Femur (tissue), 1 donor: Measurements from ENCODE around the gene THSD8.
A peak's percentile ranks its signal among the peaks of the same experiment; 100 is the strongest.
"Not testable (repeated sequence)": the region's sequence is repeated elsewhere in the genome, so short reads cannot be mapped to it uniquely, and the experiment has no call there.

ENCODE experiments used
- DNase-seq: peaks from one replicate; pipeline ENCODE4 v3.0.0-alpha.2; 2017

The THSD8 gene

GRCh38 chr19:12792853-12793289 is 9.0 kb upstream of the THSD8 start:
- no peak for DNase-seq

GRCh38 chr19:12793290-12794195 is 8.3 kb upstream of the THSD8 start:
- DNase-seq: peak; percentile 96

GRCh38 chr19:12794196-12794941 is 7.5 kb upstream of the THSD8 start:
- peak; percentile 33 for DNase-seq

- peak; percentile 27 for DNase-seq
Observed at GRCh38 chr19:12794971-12795381, 6.9 kb upstream of the THSD8 start.

- peak; percentile 84 for DNase-seq
Observed at GRCh38 chr19:12796146-12797071, 5.5 kb upstream of the THSD8 start.

- DNase-seq: no peak
Observed at GRCh38 chr19:12797141-12797587, 4.7 kb upstream of the THSD8 start.

- DNase-seq: not testable (repeated sequence)
Observed at GRCh38 chr19:12797607-12798006, 4.3 kb upstream of the THSD8 start.

GRCh38 chr19:12799742-12800465 is 2.0 kb upstream of the THSD8 start:
- no peak for DNase-seq

GRCh38 chr19:12800466-12800770 is 1.5 kb upstream of the THSD8 start:
- no peak for DNase-seq

GRCh38 chr19:12800923-12801465 is 875 bp upstream of the THSD8 start:
- DNase-seq: no peak

- no peak for DNase-seq
Observed at GRCh38 chr19:12802267-12803106, 618 bp downstream of the THSD8 start.

- no peak for DNase-seq
Observed at GRCh38 chr19:12804051-12804450, 2.2 kb downstream of the THSD8 start.

- DNase-seq: peak; percentile 94
Observed at GRCh38 chr19:12806242-12807081, 4.6 kb downstream of the THSD8 start, which contains the start of gene RNASEH2A. TSS of gene RNASEH2A (plus strand) at chr19:12806584. CDS start at chr19:12806674, 90 bp downstream.

- DNase-seq: no peak
Observed at GRCh38 chr19:12815088-12815487, 13.2 kb downstream of the THSD8 start.

- DNase-seq: not testable (repeated sequence)
Observed at GRCh38 chr19:12817188-12817587, 15.3 kb downstream of the THSD8 start.

GRCh38 chr19:12817810-12818209 is 15.9 kb downstream of the THSD8 start:
- DNase-seq: not testable (repeated sequence)

- no peak for DNase-seq
Observed at GRCh38 chr19:12821761-12822160, 19.9 kb downstream of the THSD8 start.

- no peak for DNase-seq
Observed at GRCh38 chr19:12825254-12826131, 23.6 kb downstream of the THSD8 start.

- no peak for DNase-seq
Observed at GRCh38 chr19:12828494-12828893, 26.6 kb downstream of the THSD8 start.
